ENCODE data around the gene MAP7. TPM values are rescaled to one million over a fixed set of nuclear protein-coding genes. Genes with fewer than 3 reads are reported as not detected.

Gene MAP7
- total and polyA plus RNA-seq, 7 donors: 1.2 to 33.5 (median 3.3) TPM

GRCh38 chr6:136470044-136470443, 80.2 kb downstream of the MAP7 start:
- no peak for DNase-seq
- Histone ChIP-seq H3K4me3 (no peak overlapping the region), H3K9me3 (no peaks in the 10 kb centered on the region), H3K36me3 (no peaks in the 10 kb centered on the region), H3K4me1 (no peaks in the 10 kb centered on the region), H3K27me3 (no peaks in the 10 kb centered on the region), H3K27ac (no peak overlapping the region)
- TF ChIP-seq CTCF (IDR thresholded peaks at IDR 0.05): no peak
- no peak for TF ChIP-seq EP300 (IDR thresholded peaks at IDR 0.05)
- TF ChIP-seq POLR2AphosphoS5 (IDR thresholded peaks at IDR 0.05): no peak
- no peak for TF ChIP-seq POLR2A (IDR thresholded peaks at IDR 0.05)
- 83% methylated on average over 5 of the region's 5 CpGs for WGBS, 2 donors
- intact Hi-C loops (cut with DNase I): no loop called here

- Histone ChIP-seq H3K9me3 (no peaks in the 10 kb centered on the region), H3K27me3 (no peaks in the 10 kb centered on the region), H3K27ac (no peak overlapping the region), H3K4me3 (no peak overlapping the region), H3K4me1 (no peaks in the 10 kb centered on the region), H3K36me3 (no peaks in the 10 kb centered on the region)
- intact Hi-C loops (cut with DNase I): no loop called here
- WGBS, 2 donors: 91 to 92% methylated on average over 2 of the region's 2 CpGs
- TF ChIP-seq CTCF (IDR thresholded peaks at IDR 0.05): no peak
- TF ChIP-seq POLR2AphosphoS5 (IDR thresholded peaks at IDR 0.05): no peak
- no peak for TF ChIP-seq POLR2A (IDR thresholded peaks at IDR 0.05)
- TF ChIP-seq EP300 (IDR thresholded peaks at IDR 0.05): no peak
- no peak for DNase-seq
Observed at GRCh38 chr6:136469154-136469553, 81.1 kb downstream of the MAP7 start.

- Histone ChIP-seq H3K9me3 (no peaks in the 10 kb centered on the region), H3K4me1 (no peaks in the 10 kb centered on the region), H3K36me3 (no peaks in the 10 kb centered on the region), H3K27ac (no peak overlapping the region), H3K27me3 (no peaks in the 10 kb centered on the region), H3K4me3 (no peak overlapping the region)
- no peak for TF ChIP-seq CTCF (IDR thresholded peaks at IDR 0.05)
- 94 to 95% methylated on average over 3 of the region's 3 CpGs for WGBS, 2 donors
- intact Hi-C loops (cut with DNase I): no loop called here
- DNase-seq: no peak
Observed at GRCh38 chr6:136468711-136469110, 81.5 kb downstream of the MAP7 start.

- Histone ChIP-seq H3K4me1 (no peaks in the 10 kb centered on the region), H3K4me3 (no peak overlapping the region), H3K36me3 (no peaks in the 10 kb centered on the region), H3K27me3 (no peaks in the 10 kb centered on the region), H3K27ac (no peak overlapping the region), H3K9me3 (no peaks in the 10 kb centered on the region)
- WGBS, 2 donors: 77 to 90% methylated on average over 1 of the region's 1 CpG
- DNase-seq: no peak
- no peak for TF ChIP-seq POLR2A (IDR thresholded peaks at IDR 0.05)
- intact Hi-C loops (cut with DNase I): no loop called here
Observed at GRCh38 chr6:136467186-136467585, 83.0 kb downstream of the MAP7 start.

- no peaks in the 10 kb centered on the region for H3K36me3 ChIP-seq
- TF ChIP-seq EP300 (IDR thresholded peaks at IDR 0.05) (no peak), CTCF (IDR thresholded peaks at IDR 0.05) (no peak), POLR2AphosphoS5 (IDR thresholded peaks at IDR 0.05) (no peak), POLR2A (IDR thresholded peaks at IDR 0.05) (no peak)
- no peak overlapping the region for H3K4me3 ChIP-seq
- no peak for DNase-seq
- no peaks in the 10 kb centered on the region for H3K4me1 ChIP-seq
- intact Hi-C loops (cut with DNase I): no loop called here
- no peak overlapping the region for H3K27ac ChIP-seq
- H3K9me3 ChIP-seq: no peaks in the 10 kb centered on the region
- 40 to 57% methylated on average over 4 of the region's 4 CpGs for WGBS, 2 donors
- no peaks in the 10 kb centered on the region for H3K27me3 ChIP-seq
Observed at GRCh38 chr6:136466777-136467176, 83.4 kb downstream of the MAP7 start.
